IPS-15b (cell line): ENCODE measurements around the gene GRIP1.

Source experiments
- H3K27me3 ChIP-seq: one replicate; pipeline ENCODE4 v1.6.1; 2013; ENCODE audit warnings: low read length; ENCODE audit not compliant: control insufficient read depth, insufficient read depth
- H3K36me3 ChIP-seq: one replicate; pipeline ENCODE4 v1.6.1; 2013; ENCODE audit warnings: low read length; ENCODE audit not compliant: control insufficient read depth, insufficient read depth
- H3K4me1 ChIP-seq: one replicate; pipeline ENCODE4 v1.6.1; 2013; ENCODE audit warnings: mild to moderate bottlenecking, low read length; ENCODE audit not compliant: control insufficient read depth, insufficient read depth
- H3K4me3 ChIP-seq: one replicate; pipeline ENCODE4 v1.5.1; 2013; ENCODE audit warnings: low read depth, low read length
- H3K9ac ChIP-seq: one replicate; pipeline ENCODE4 v1.6.1; 2013; ENCODE audit warnings: low read depth, mild to moderate bottlenecking, low read length
- H3K9me3 ChIP-seq: one replicate; pipeline ENCODE4 v1.6.1; 2013; ENCODE audit warnings: mild to moderate bottlenecking, low read length; ENCODE audit not compliant: control insufficient read depth, insufficient read depth

The GRIP1 gene

GRCh38 chr12:66301944-66302826 lies 376.7 kb downstream of the GRIP1 start, which contains the start of gene HELB:
Gene HELB, plus strand, starts transcription at chr12:66302493. Its CDS starts 111 bp downstream, at chr12:66302604.
- peaks cover 15% of the 10 kb centered on the region for H3K27me3 ChIP-seq
- peak within 1 kb of the TSS; percentile 92 for H3K9ac ChIP-seq
- H3K36me3 ChIP-seq = no peaks in the 10 kb centered on the region
- no peaks in the 10 kb centered on the region for H3K9me3 ChIP-seq
- no peaks in the 10 kb centered on the region for H3K4me1 ChIP-seq
- H3K4me3 ChIP-seq = peak within 1 kb of the TSS; percentile 99

- Histone ChIP-seq H3K36me3 (no peaks in the 10 kb centered on the region), H3K4me1 (no peaks in the 10 kb centered on the region), H3K9me3 (no peaks in the 10 kb centered on the region), H3K9ac (no peak overlapping the region), H3K27me3 (peaks cover 15% of the 10 kb centered on the region), H3K4me3 (no peak overlapping the region)
These were observed 381.0 kb downstream of the GRIP1 start for GRCh38 chr12:66297923-66298322.
